H9 (cell line): ENCODE measurements around the gene S100A8. TPM values are rescaled to one million over a fixed set of nuclear protein-coding genes. Genes with fewer than 3 reads are reported as not detected.

Source experiments
- DNase-seq: peaks from one replicate; pipeline ENCODE4 v3.0.0-alpha.2; 2017
- H2AFZ ChIP-seq: one replicate; pipeline ENCODE4 v1.6.1; 2013; ENCODE audit warnings: mild to moderate bottlenecking, low read length, control low read depth, moderate library complexity
- H2AK5ac ChIP-seq: 2 replicates; pipeline ENCODE4 v1.6.1; 2013; ENCODE audit warnings: low read length, control low read depth, mixed read lengths; ENCODE audit not compliant: insufficient read length
- H2BK120ac ChIP-seq: one replicate; pipeline ENCODE4 v1.6.1; 2013; ENCODE audit warnings: low read depth, mild to moderate bottlenecking, low read length, control low read depth, inconsistent platforms; ENCODE audit not compliant: poor library complexity, severe bottlenecking
- H2BK12ac ChIP-seq: 2 replicates; pipeline ENCODE4 v1.6.1; 2013; ENCODE audit warnings: low read length, control low read depth, mixed read lengths, low read depth; ENCODE audit not compliant: insufficient read length
- H2BK15ac ChIP-seq: 2 replicates; pipeline ENCODE4 v1.6.1; 2013; ENCODE audit warnings: low read depth, low read length, control low read depth
- H2BK20ac ChIP-seq: one replicate; pipeline ENCODE4 v1.6.1; 2013; ENCODE audit warnings: low read depth, mild to moderate bottlenecking, low read length, control low read depth, inconsistent platforms; ENCODE audit not compliant: poor library complexity, severe bottlenecking
- H2BK5ac ChIP-seq: 2 replicates; pipeline ENCODE4 v1.6.1; 2013; ENCODE audit warnings: low read length, control low read depth, mixed read lengths; ENCODE audit not compliant: insufficient read length
- H3K14ac ChIP-seq: 2 replicates; pipeline ENCODE4 v1.6.1; 2013; ENCODE audit warnings: low read length, control low read depth; ENCODE audit not compliant: insufficient read depth
- H3K18ac ChIP-seq: 2 replicates; pipeline ENCODE4 v1.6.1; 2013; ENCODE audit warnings: low read depth, mild to moderate bottlenecking, mixed read lengths, low read length, control low read depth; ENCODE audit not compliant: insufficient read length
- H3K23ac ChIP-seq: 2 replicates; pipeline ENCODE4 v1.6.1; 2013; ENCODE audit warnings: low read length, control low read depth, mixed read lengths, low read depth; ENCODE audit not compliant: insufficient read length
- H3K23me2 ChIP-seq: 2 replicates; pipeline ENCODE4 v1.6.1; 2013; ENCODE audit warnings: low read depth, mild to moderate bottlenecking, mixed read lengths, low read length, control low read depth; ENCODE audit not compliant: insufficient read length, poor library complexity, severe bottlenecking
- H3K27ac ChIP-seq: 2 replicates; pipeline ENCODE4 v1.5.1; 2013; ENCODE audit warnings: low read length, control low read depth, mixed read lengths, low read depth; ENCODE audit not compliant: insufficient read length
- H3K27me3 ChIP-seq: 2 replicates; pipeline ENCODE4 v1.6.1; 2013; ENCODE audit warnings: low read length, control low read depth, inconsistent platforms; ENCODE audit not compliant: insufficient read depth
- H3K4ac ChIP-seq: 2 replicates; pipeline ENCODE4 v1.6.1; 2013; ENCODE audit warnings: low read depth, mild to moderate bottlenecking, control low read depth, inconsistent platforms, low read length, moderate library complexity
- H3K4me1 ChIP-seq: 2 replicates; pipeline ENCODE4 v1.6.1; 2013; ENCODE audit warnings: low read length, control low read depth, inconsistent platforms; ENCODE audit not compliant: insufficient read depth
- H3K4me2 ChIP-seq: 2 replicates; pipeline ENCODE4 v1.6.1; 2013; ENCODE audit warnings: low read length, control low read depth, mixed read lengths; ENCODE audit not compliant: insufficient read length, insufficient read depth
- H3K56ac ChIP-seq: 2 replicates; pipeline ENCODE4 v1.6.1; 2013; ENCODE audit warnings: low read depth, mild to moderate bottlenecking, mixed read lengths, low read length, control low read depth; ENCODE audit not compliant: insufficient read length
- H3K79me1 ChIP-seq: 2 replicates; pipeline ENCODE4 v1.6.1; 2013; ENCODE audit warnings: low read depth, mild to moderate bottlenecking, moderate library complexity, low read length, control low read depth, inconsistent platforms; ENCODE audit not compliant: insufficient read depth, poor library complexity, severe bottlenecking
- H3K79me2 ChIP-seq: 2 replicates; pipeline ENCODE4 v1.6.1; 2013; ENCODE audit warnings: low read length, control low read depth, inconsistent platforms; ENCODE audit not compliant: insufficient read depth
- H3K9ac ChIP-seq: 2 replicates; pipeline ENCODE4 v1.6.1; 2013; ENCODE audit warnings: low read length, control low read depth, mixed read lengths; ENCODE audit not compliant: insufficient read length; ENCODE audit errors: extremely low read depth
- H3K9me3 ChIP-seq: one replicate; pipeline ENCODE4 v1.6.1; 2013; ENCODE audit warnings: low read depth, low read length, inconsistent platforms; ENCODE audit not compliant: control insufficient read depth
- H3T11ph ChIP-seq: one replicate; pipeline ENCODE4 v1.6.1; 2013; ENCODE audit warnings: mild to moderate bottlenecking, low read length, control low read depth, inconsistent platforms
- H4K20me1 ChIP-seq: one replicate; pipeline ENCODE4 v1.6.1; 2013; ENCODE audit not compliant: control insufficient read depth, insufficient read length, insufficient read depth
- H4K5ac ChIP-seq: 2 replicates; pipeline ENCODE4 v1.6.1; 2013; ENCODE audit warnings: low read depth, mild to moderate bottlenecking, mixed read lengths, low read length, control low read depth; ENCODE audit not compliant: insufficient read length
- H4K8ac ChIP-seq: replicated peaks from 2 replicates; pipeline ENCODE4 v1.6.1; 2013; ENCODE audit warnings: low read length, control low read depth, mixed read lengths, low read depth; ENCODE audit not compliant: insufficient read length
- H4K91ac ChIP-seq: 2 replicates; pipeline ENCODE4 v1.6.1; 2013; ENCODE audit warnings: low read depth, mild to moderate bottlenecking, moderate library complexity, mixed read lengths, low read length, control low read depth; ENCODE audit not compliant: insufficient read length
- H3K27ac Mint-ChIP-seq, 3 experiments: 2 replicates in 2 of 3; 3 replicates in 1 of 3; pipeline ENCODE4 v1.8.0; 2020 to 2021; ENCODE audit warnings: mixed read lengths in 3 of 3, mild to moderate bottlenecking in 1 of 3, moderate library complexity in 1 of 3
- H3K27me3 Mint-ChIP-seq: 2 replicates; pipeline ENCODE4 v1.8.0; 2021; ENCODE audit warnings: low read depth, mild to moderate bottlenecking, moderate library complexity, mixed read lengths
- H3K36me3 Mint-ChIP-seq, 3 experiments: 2 replicates in 2 of 3; 3 replicates in 1 of 3; pipeline ENCODE4 v1.8.0; 2020 to 2021; ENCODE audit warnings: low read depth in 3 of 3, mixed read lengths in 3 of 3; ENCODE audit not compliant: insufficient read depth in 1 of 3
- H3K4me1 Mint-ChIP-seq, 2 experiments: 2 replicates each; pipeline ENCODE4 v1.8.0; 2020; ENCODE audit warnings: mixed read lengths in 2 of 2
- H3K4me3 Mint-ChIP-seq, 2 experiments: 2 replicates in 1 of 2; 3 replicates in 1 of 2; pipeline ENCODE4 v1.8.0; 2020 to 2021; ENCODE audit warnings: mild to moderate bottlenecking in 2 of 2, mixed read lengths in 2 of 2, moderate library complexity in 1 of 2
- H3K9me3 Mint-ChIP-seq, 2 experiments: 2 replicates in 1 of 2; 3 replicates in 1 of 2; pipeline ENCODE4 v1.8.0; 2020; ENCODE audit warnings: mild to moderate bottlenecking in 2 of 2, mixed read lengths in 2 of 2, moderate library complexity in 1 of 2
- CTCF ChIP-seq: fragments of 200-600 bp; sonication (generic); conservative IDR thresholded peaks from 3 replicates; pipeline ENCODE4 v1.8.0; 2021; ENCODE audit warnings: antibody characterized with exemption, mild to moderate bottlenecking
- WGBS: extraction: QIAGEN DNeasy Blood & Tissue Kit; methylation state at CpG from one replicate; pipeline ENCODE4 v1.1.7; 2013; ENCODE audit warnings: missing lambda C conversion rate, low lambda C conversion rate, mixed read lengths; ENCODE audit not compliant: insufficient read length; ENCODE audit errors: extremely low coverage; 5-methylcytosine and 5-hydroxymethylcytosine counted together
- total RNA-seq: library from RNA; stranded (reverse); gene quantifications from 2 replicates; pipeline ENCODE4 v1.2.1, GENCODE V29; 2021

S100A8 gene
- total RNA-seq, 1 experiment from 2014 or later, result not detected

GRCh38 chr1:153342178-153342577, 48.7 kb downstream of the S100A8 start:
- no peaks in the 10 kb centered on the region for H3K4me1 ChIP-seq
- WGBS, result no CpG with 5 or more reads among the region's 3 CpGs
- Mint-ChIP-seq H3K27me3 (peaks cover 21% of the 10 kb centered on the region), H3K4me1 (peaks cover 0 to 5% of the 10 kb centered on the region in 2 experiments; a peak in 2 of 4 replicates), H3K36me3 (no peaks in the 10 kb centered on the region), H3K27ac (no peak overlapping the region), H3K4me3 (no peak overlapping the region), H3K9me3 (no peaks in the 10 kb centered on the region)
- H3K18ac ChIP-seq, result no peak overlapping the region
- no peak overlapping the region for H4K5ac ChIP-seq
- H2BK15ac ChIP-seq, result no peak overlapping the region
- no peak overlapping the region for H3K27ac ChIP-seq
- no peak overlapping the region for H4K91ac ChIP-seq
- H3K9me3 ChIP-seq, result no peaks in the 10 kb centered on the region
- DNase-seq, result no peak
- no peak overlapping the region for H3K9ac ChIP-seq
- H3K4me2 ChIP-seq, result no peak overlapping the region
- H3K79me2 ChIP-seq, result no peaks in the 10 kb centered on the region
- H3K4ac ChIP-seq, result no peak overlapping the region
- no peaks in the 10 kb centered on the region for H3K79me1 ChIP-seq
- H2AK5ac ChIP-seq, result no peak overlapping the region
- no peak overlapping the region for H4K8ac ChIP-seq
- H3K56ac ChIP-seq, result no peak overlapping the region
- H4K20me1 ChIP-seq, result no peaks in the 10 kb centered on the region
- no peak for TF ChIP-seq CTCF
- no peak overlapping the region for H2BK120ac ChIP-seq
- no peak overlapping the region for H3K23ac ChIP-seq
- H3K23me2 ChIP-seq, result no peaks in the 10 kb centered on the region
- H2BK20ac ChIP-seq, result no peak overlapping the region
- no peak overlapping the region for H2AFZ ChIP-seq
- H3K14ac ChIP-seq, result no peak overlapping the region
- no peaks in the 10 kb centered on the region for H3K27me3 ChIP-seq
- no peak overlapping the region for H3T11ph ChIP-seq
- no peak overlapping the region for H2BK5ac ChIP-seq
- no peak overlapping the region for H2BK12ac ChIP-seq
